RWPE1 (cell line): ENCODE data around the gene PTPRD.

Source experiments
- CTCF ChIA-PET: fragments of 350-600 bp; sonication (Branson Sonifier 250); formaldehyde crosslinking; extraction: SDS; loops from one replicate; lab custom pipeline; 2021; lab: Yijun Ruan, JAX
- POLR2A ChIA-PET: fragments of 400-600 bp; formaldehyde crosslinking; extraction: SDS; loops from one replicate; lab custom pipeline; 2020; ENCODE audit warnings: antibody characterized with exemption; ENCODE audit not compliant: low non-redundant PET; lab: Yijun Ruan, JAX
- DNase-seq: peaks from one replicate; pipeline ENCODE4 v3.0.0; 2012; ENCODE audit warnings: low spot score
- H3K27ac ChIP-seq: fragments of 450-650 bp; 2 replicates; pipeline ENCODE4 v1.5.1; 2017
- CTCF ChIP-seq: fragments of 450-650 bp; conservative IDR thresholded peaks from 2 replicates; pipeline ENCODE4 v1.5.1; 2017; ENCODE audit warnings: low read depth, mild to moderate bottlenecking

PTPRD gene

DNA sequence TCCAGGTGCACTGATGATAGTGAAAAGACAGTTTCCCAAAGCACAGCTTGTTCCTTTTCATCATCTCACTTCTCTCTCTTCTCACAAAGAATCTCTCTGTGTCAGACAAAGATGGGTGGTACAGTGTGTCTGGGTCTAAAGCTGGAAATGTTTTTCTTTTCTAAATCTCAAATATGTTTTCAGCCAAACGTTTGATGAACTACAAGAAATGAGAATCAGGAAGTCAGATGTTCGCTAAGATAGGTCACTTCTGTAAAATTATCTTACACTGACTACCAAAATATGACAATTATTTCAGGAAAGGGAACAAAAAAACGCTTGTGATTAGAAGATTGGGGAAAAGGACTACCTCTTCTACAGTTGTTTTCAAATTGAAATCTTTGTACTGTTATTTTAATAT is 708.8 kb downstream of the PTPRD start:
- POLR2A ChIA-PET = no interaction called here
- TF ChIP-seq CTCF = no peak
- no peak for DNase-seq
- CTCF ChIA-PET = no interaction called here
- H3K27ac ChIP-seq = no peak overlapping the region

DNA sequence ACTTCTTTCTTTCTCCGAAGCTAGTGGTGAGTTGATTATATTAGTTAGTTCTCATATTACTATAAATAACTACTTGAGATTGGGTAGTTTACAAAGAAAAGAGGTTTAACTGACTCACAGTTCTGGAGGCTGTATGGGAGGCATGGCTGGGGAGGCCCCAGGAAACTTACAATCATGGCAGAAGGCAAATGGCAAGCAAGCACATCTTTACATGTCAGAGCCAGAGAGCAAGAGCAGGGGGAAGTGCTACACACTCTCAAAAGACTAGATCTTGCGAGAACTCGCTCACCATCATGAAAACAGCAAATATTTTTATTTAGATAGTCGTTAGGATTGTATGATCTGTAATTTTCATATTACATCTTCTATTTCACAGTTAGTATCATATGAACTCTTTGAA is 711.2 kb downstream of the PTPRD start:
- ChIA-PET CTCF (no interaction called here), POLR2A (no interaction called here)

GRCh38 chr9:9893837-9894236 is 719.0 kb downstream of the PTPRD start:
- no peak for TF ChIP-seq CTCF
- CTCF ChIA-PET = no interaction called here
- POLR2A ChIA-PET = no interaction called here
- no peak overlapping the region for H3K27ac ChIP-seq
- no peak for DNase-seq

More for the DNA sequence above, 711.2 kb downstream of the PTPRD start:
- TF ChIP-seq CTCF = no peak
- DNase-seq = no peak
- no peak overlapping the region for H3K27ac ChIP-seq

- DNase-seq = no peak
- H3K27ac ChIP-seq = no peak overlapping the region
- ChIA-PET POLR2A (no interaction called here), CTCF (no interaction called here)
- TF ChIP-seq CTCF = no peak
These were observed 720.6 kb downstream of the PTPRD start for GRCh38 chr9:9892217-9892616.

DNA sequence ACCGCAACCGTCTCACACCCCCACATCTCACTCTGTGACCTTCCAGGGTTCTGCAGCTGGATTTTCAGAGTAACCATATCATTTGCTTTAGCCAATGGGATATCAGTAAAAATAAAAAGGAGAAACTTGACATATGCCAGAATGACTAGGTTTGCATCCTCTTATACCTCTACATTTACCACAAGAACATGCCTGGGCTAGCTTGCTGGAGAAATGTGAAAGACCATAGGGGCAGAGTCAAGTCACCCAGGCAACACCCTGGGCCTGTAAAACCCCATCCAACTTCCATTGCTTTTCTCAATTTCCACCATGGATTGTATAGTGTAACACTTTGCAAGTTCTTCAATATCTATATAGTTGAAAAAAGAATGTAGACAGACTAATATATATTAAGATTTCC is 731.1 kb downstream of the PTPRD start:
- H3K27ac ChIP-seq = no peak overlapping the region
- POLR2A ChIA-PET = no interaction called here
- TF ChIP-seq CTCF = no peak
- no peak for DNase-seq
- CTCF ChIA-PET = no interaction called here

DNA sequence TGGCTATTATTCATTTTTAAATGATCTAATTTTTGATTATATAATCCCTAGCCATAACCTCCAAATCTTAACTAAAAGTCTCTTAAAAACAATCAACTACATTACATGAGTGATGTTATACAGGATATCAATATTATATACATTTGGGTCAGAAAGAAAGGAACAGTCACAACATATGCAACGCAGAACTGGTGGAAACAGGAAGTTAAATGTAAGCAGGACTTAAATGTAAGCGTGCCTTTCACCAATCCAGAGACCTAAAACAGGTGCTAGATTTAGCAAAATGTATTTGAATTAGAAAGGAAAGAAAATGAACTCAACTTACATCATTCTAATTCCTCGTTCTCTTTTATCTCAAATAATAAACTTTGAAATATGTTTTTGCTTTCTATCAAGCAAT is 738.5 kb downstream of the PTPRD start:
- no peak for TF ChIP-seq CTCF
- POLR2A ChIA-PET = no interaction called here
- no peak for DNase-seq
- CTCF ChIA-PET = no interaction called here
- H3K27ac ChIP-seq = no peak overlapping the region
